Adrenal gland (tissue), 12 donors: ENCODE data around the gene OR6C1. TPM values are rescaled to one million over a fixed set of nuclear protein-coding genes. Genes with fewer than 3 reads are reported as not detected.

Experiments used
- DNase-seq, 7 donors: peaks; one replicate each; pipeline ENCODE4 v3.0.0-alpha.2; 2019 to 2020
- H3K27ac ChIP-seq, 5 donors: fragments of 200-600 bp; sonication (generic) in 4 of 5; 1 replicate in 3 of 5; 2 replicates in 2 of 5; pipeline versions ENCODE4 v1.5.1 to v1.8.0; 2016 to 2020; ENCODE audit warnings: mild to moderate bottlenecking in 1 of 5
- H3K27me3 ChIP-seq: fragments of 200-600 bp; 2 replicates; pipeline ENCODE4 v1.8.0; 2021
- H3K36me3 ChIP-seq, 2 donors: fragments of 200-600 bp; replicated peaks in 1 of 2; 1 replicate in 1 of 2; 2 replicates in 1 of 2; pipeline versions ENCODE4 v1.5.1 to v1.8.0; 2018 to 2022
- H3K4me1 ChIP-seq, 2 donors: fragments of 200-600 bp; replicated peaks in 1 of 2; 1 replicate in 1 of 2; 2 replicates in 1 of 2; pipeline versions ENCODE4 v1.5.1 to v1.8.0; 2018 to 2021
- H3K4me3 ChIP-seq, 4 donors: fragments of 200-600 bp; sonication (generic) in 3 of 4; one replicate each; pipeline ENCODE4 v1.5.1; 2016 to 2018
- H3K9me3 ChIP-seq, 3 donors: fragments of 200-600 bp; sonication (generic) in 1 of 3; replicated peaks in 1 of 3; 1 replicate in 2 of 3; 2 replicates in 1 of 3; pipeline versions ENCODE4 v1.5.1 to v1.8.0; 2016 to 2021
- CTCF ChIP-seq, 6 experiments: fragments of 450-650 bp in 4 of 6; fragments of 200-600 bp in 2 of 6; sonication (generic) in 1 of 6; IDR thresholded peaks; 1 replicate in 5 of 6; 2 replicates in 1 of 6; pipeline versions ENCODE4 v1.5.1 to v1.8.0; 2016 to 2021; ENCODE audit warnings: antibody characterized with exemption in 6 of 6, mild to moderate bottlenecking in 2 of 6, moderate library complexity in 1 of 6
- POLR2A ChIP-seq, 2 donors: fragments of 450-650 bp; IDR thresholded peaks; one replicate each; pipeline ENCODE4 v1.6.1; 2017; ENCODE audit warnings: antibody characterized with exemption in 2 of 2, mild to moderate bottlenecking in 2 of 2, moderate library complexity in 1 of 2
- WGBS, 4 donors: extraction: QIAGEN DNeasy Blood & Tissue Kit in 2 of 4; methylation state at CpG; one replicate each; pipeline versions ENCODE4 v1.1.5 to v1.1.7; 2013 to 2017; 5-methylcytosine and 5-hydroxymethylcytosine counted together
- intact Hi-C, 2 donors: fragments of 100-400 bp; cut with DNase I; formaldehyde crosslinking; loops; one replicate each; pipeline versions ENCODE4 v1.14.1 to v1.15.0; 2022 to 2023
- polyA plus RNA-seq, 3 donors: library from polyadenylated mRNA; stranded (reverse); fragments of 200-250 nt in 2 of 3; fragments of 350-450 nt in 1 of 3; fragmentation: Illumina TruSeq in 1 of 3; extraction: RNeasy Lipid Tissue Mini Kit (QIAGEN cat#74804) in 1 of 3; gene quantifications; one replicate each; pipeline ENCODE4 v1.2.3, GENCODE V29; 2013 to 2014
- total RNA-seq, 9 donors: library from RNA; depleted of rRNA in 4 of 9; stranded (reverse); fragments of >200 nt in 4 of 9; fragments of 120-200 nt in 1 of 9; fragmentation: NEBNext Ultra II Directional in 1 of 9; extraction: Animal tissue kit (Norgen Biotek cat#: 25700) in 1 of 9; gene quantifications; one replicate each; pipeline versions ENCODE4 v1.1.0 to v1.2.4, GENCODE V29; 2013 to 2023
- donor health status: healthy with polysubstance abuse.
- donor health status: Bipolar disorder and iron deficiency.
- donor health status: DM: yes; HTN: yes; CAD: no.
- donor health status: DM: no; HTN: no; CAD: no.
- donor health status: DM: no; HTN: no; CAD: no.
- donor health status: DM: yes; HTN: yes; CAD: no.

Gene OR6C1
- total and polyA plus RNA-seq, 12 donors = 0.11 TPM; not detected in 11

- 83 to 88% (median 84%) methylated on average over 4 of the region's 4 CpGs for WGBS, 4 donors
- TF ChIP-seq CTCF (IDR thresholded peaks at IDR 0.05) (no peak), POLR2A (IDR thresholded peaks at IDR 0.05) (no peak)
These were observed 48.5 kb downstream of the OR6C1 start, which contains the start of gene OR6C75 for GRCh38 chr12:55362675-55363074. Gene OR6C75 (plus strand): TSS chr12:55362975. CDS start chr12:55365111, 2,136 bp downstream.

GRCh38 chr12:55365086-55365485 is 50.9 kb downstream of the OR6C1 start:
- intact Hi-C loops = no loop called here
- H3K4me3 ChIP-seq = no peak overlapping the region
- H3K27me3 ChIP-seq = no peaks in the 10 kb centered on the region

More at GRCh38 chr12:55362675-55363074, 48.5 kb downstream of the OR6C1 start, which contains the start of gene OR6C75:
- no peaks in the 10 kb centered on the region for H3K27me3 ChIP-seq
- intact Hi-C loops = no loop called here
- DNase-seq = no peak
- H3K4me1 ChIP-seq = no peaks in the 10 kb centered on the region
- no peaks in the 10 kb centered on the region for H3K36me3 ChIP-seq
- no peak within 1 kb of the TSS for H3K27ac ChIP-seq
- H3K9me3 ChIP-seq = no peaks in the 10 kb centered on the region
- no peak within 1 kb of the TSS for H3K4me3 ChIP-seq

More at GRCh38 chr12:55365086-55365485, 50.9 kb downstream of the OR6C1 start:
- Histone ChIP-seq H3K4me1 (no peaks in the 10 kb centered on the region), H3K27ac (no peak overlapping the region), H3K9me3 (no peaks in the 10 kb centered on the region), H3K36me3 (no peaks in the 10 kb centered on the region)
- 59 to 80% (median 77%) methylated on average over 3 of the region's 3 CpGs for WGBS, 4 donors
- TF ChIP-seq POLR2A (IDR thresholded peaks at IDR 0.05) = no peak
- TF ChIP-seq CTCF (IDR thresholded peaks at IDR 0.05) = no peak
- DNase-seq = no peak

Other genes with a start within 250 kb of the OR6C1 start
- gene OR9K2, start 187.9 kb upstream of the OR6C1 start, total RNA-seq = not detected
- gene OR9K2, start 187.9 kb upstream of the OR6C1 start, polyA plus RNA-seq = not detected
- gene OR10A7, start 93.3 kb upstream of the OR6C1 start, total RNA-seq = not detected
- gene OR10A7, start 93.3 kb upstream of the OR6C1 start, polyA plus RNA-seq = not detected
- 1 to 10 TPM in 1 of 9 donors, not detected in 8; 1.1 TPM for gene OR6C74, start 69.7 kb upstream of the OR6C1 start, total RNA-seq
- not detected for gene OR6C74, start 69.7 kb upstream of the OR6C1 start, polyA plus RNA-seq
- gene OR6C6, start 17.8 kb upstream of the OR6C1 start, total RNA-seq = not detected
- not detected for gene OR6C6, start 17.8 kb upstream of the OR6C1 start, polyA plus RNA-seq
- not detected for gene OR6C3, start 16.4 kb downstream of the OR6C1 start, total RNA-seq
- not detected for gene OR6C3, start 16.4 kb downstream of the OR6C1 start, polyA plus RNA-seq
- gene OR6C75, start 48.6 kb downstream of the OR6C1 start, total RNA-seq = not detected
- not detected for gene OR6C75, start 48.6 kb downstream of the OR6C1 start, polyA plus RNA-seq
- gene OR6C65, start 86.2 kb downstream of the OR6C1 start, total RNA-seq = not detected
- gene OR6C65, start 86.2 kb downstream of the OR6C1 start, polyA plus RNA-seq = not detected
- gene OR6C76, start 111.9 kb downstream of the OR6C1 start, total RNA-seq = not detected
- gene OR6C76, start 111.9 kb downstream of the OR6C1 start, polyA plus RNA-seq = not detected
- not detected for gene OR6C2, start 129.7 kb downstream of the OR6C1 start, total RNA-seq
- gene OR6C2, start 129.7 kb downstream of the OR6C1 start, polyA plus RNA-seq = not detected
- gene OR6C70, start 155.8 kb downstream of the OR6C1 start, total RNA-seq = not detected
- not detected for gene OR6C70, start 155.8 kb downstream of the OR6C1 start, polyA plus RNA-seq
- not detected for gene OR6C68, start 178.0 kb downstream of the OR6C1 start, total RNA-seq
- gene OR6C68, start 178.0 kb downstream of the OR6C1 start, polyA plus RNA-seq = not detected
- not detected for gene OR6C4, start 235.3 kb downstream of the OR6C1 start, total RNA-seq
- not detected for gene OR6C4, start 235.3 kb downstream of the OR6C1 start, polyA plus RNA-seq